Peyer's patch (tissue), 4 donors: Measurements from ENCODE around the gene PDE4D.

Experiments
- CTCF ChIP-seq, 6 experiments: fragments of 450-650 bp in 4 of 6; fragments of 200-600 bp in 2 of 6; sonication (generic) in 1 of 6; IDR thresholded peaks; one replicate each; pipeline ENCODE4 v1.5.1; 2017 to 2019; ENCODE audit warnings: antibody characterized with exemption in 6 of 6, mild to moderate bottlenecking in 3 of 6, moderate library complexity in 1 of 6
- POLR2A ChIP-seq, 2 donors: fragments of 450-650 bp; IDR thresholded peaks; one replicate each; pipeline ENCODE4 v1.5.1; 2017; ENCODE audit warnings: antibody characterized with exemption in 2 of 2, mild to moderate bottlenecking in 2 of 2, moderate library complexity in 2 of 2

- no peak for TF ChIP-seq POLR2A (IDR thresholded peaks at IDR 0.05)
- TF ChIP-seq CTCF (IDR thresholded peaks at IDR 0.05), result no peak
These were observed 734.7 kb downstream of the PDE4D start for GRCh38 chr5:59158637-59159391.
